Tibial nerve (tissue), 3 donors: ENCODE data around the gene NOD2.

Source experiments
- POLR2A ChIP-seq, 2 donors: fragments of 450-650 bp; IDR thresholded peaks; one replicate each; pipeline ENCODE4 v1.6.1; 2017; ENCODE audit warnings: antibody characterized with exemption in 2 of 2, mild to moderate bottlenecking in 2 of 2, moderate library complexity in 2 of 2
- TF ChIP-seq, protein P1 (sequence below), 5 experiments: fragments of 200-600 bp in 3 of 5; fragments of 450-650 bp in 2 of 5; sonication (generic) in 3 of 5; IDR thresholded peaks; one replicate each; pipeline ENCODE4 v1.5.1; 2016 to 2019; ENCODE audit warnings: antibody characterized with exemption in 5 of 5, mild to moderate bottlenecking in 3 of 5, moderate library complexity in 2 of 5

DNA sequence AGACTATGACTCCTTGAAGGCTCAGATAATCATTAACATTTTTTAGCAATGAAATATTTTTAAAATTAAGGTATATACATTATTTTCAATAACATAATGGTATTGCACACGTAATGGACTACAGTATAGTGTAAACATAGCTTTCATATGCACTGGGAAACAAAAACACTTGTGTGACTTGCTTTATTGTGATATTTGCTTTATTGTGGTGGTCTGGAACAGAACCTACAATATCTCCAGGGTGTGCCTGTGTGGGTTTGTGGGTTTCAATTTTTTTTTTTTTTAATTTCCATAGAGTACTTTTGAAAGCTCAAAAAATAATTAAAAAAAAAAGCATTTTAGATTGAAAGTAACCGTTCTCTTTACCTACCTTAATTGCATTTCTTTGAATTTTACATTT lies 73.8 kb downstream of the NOD2 start:
- TF ChIP-seq POLR2A (IDR thresholded peaks at IDR 0.05) = no peak
- TF ChIP-seq, protein P1, sequence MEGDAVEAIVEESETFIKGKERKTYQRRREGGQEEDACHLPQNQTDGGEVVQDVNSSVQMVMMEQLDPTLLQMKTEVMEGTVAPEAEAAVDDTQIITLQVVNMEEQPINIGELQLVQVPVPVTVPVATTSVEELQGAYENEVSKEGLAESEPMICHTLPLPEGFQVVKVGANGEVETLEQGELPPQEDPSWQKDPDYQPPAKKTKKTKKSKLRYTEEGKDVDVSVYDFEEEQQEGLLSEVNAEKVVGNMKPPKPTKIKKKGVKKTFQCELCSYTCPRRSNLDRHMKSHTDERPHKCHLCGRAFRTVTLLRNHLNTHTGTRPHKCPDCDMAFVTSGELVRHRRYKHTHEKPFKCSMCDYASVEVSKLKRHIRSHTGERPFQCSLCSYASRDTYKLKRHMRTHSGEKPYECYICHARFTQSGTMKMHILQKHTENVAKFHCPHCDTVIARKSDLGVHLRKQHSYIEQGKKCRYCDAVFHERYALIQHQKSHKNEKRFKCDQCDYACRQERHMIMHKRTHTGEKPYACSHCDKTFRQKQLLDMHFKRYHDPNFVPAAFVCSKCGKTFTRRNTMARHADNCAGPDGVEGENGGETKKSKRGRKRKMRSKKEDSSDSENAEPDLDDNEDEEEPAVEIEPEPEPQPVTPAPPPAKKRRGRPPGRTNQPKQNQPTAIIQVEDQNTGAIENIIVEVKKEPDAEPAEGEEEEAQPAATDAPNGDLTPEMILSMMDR (IDR thresholded peaks at IDR 0.05) = no peak
